CD4-positive, alpha-beta T cell (primary cell): Measurements from ENCODE around the gene GPR149. TPM values are rescaled to one million over a fixed set of nuclear protein-coding genes. Genes with fewer than 3 reads are reported as not detected.

Source experiments
- ATAC-seq: fragments of 200-7000 bp; cut with Tn5 transposase; one replicate; pipeline ENCODE4 v1.10.0; 2022; ENCODE audit warnings: mild to moderate bottlenecking; ENCODE audit not compliant: poor library complexity
- CTCF ChIA-PET: fragments of 350-600 bp; sonication (Branson Sonifier 250); formaldehyde crosslinking; loops from one replicate; lab custom pipeline; 2021; ENCODE audit warnings: antibody characterized with exemption, inconsistent platforms; lab: Charles Lee
- POLR2A ChIA-PET: fragments of 350-600 bp; sonication (Branson Sonifier 250); formaldehyde crosslinking; loops from one replicate; lab custom pipeline; 2021; ENCODE audit warnings: antibody characterized with exemption, inconsistent platforms; lab: Charles Lee
- DNase-seq, 14 experiments: peaks; one replicate each; pipeline ENCODE4 v3.0.0-alpha.2; 2013 to 2020; ENCODE audit warnings: mixed read lengths in 2 of 14
- H3K27ac ChIP-seq, 2 donors: one replicate each; pipeline versions ENCODE4 v1.5.1 to v1.7.0; 2013; ENCODE audit warnings: low read length in 2 of 2, low read depth in 1 of 2, mild to moderate bottlenecking in 1 of 2
- H3K27me3 ChIP-seq, 2 experiments: 1 replicate in 1 of 2; 2 replicates in 1 of 2; pipeline versions ENCODE4 v1.6.1 to v1.7.0; 2013; ENCODE audit warnings: low read length in 2 of 2, control low read depth in 1 of 2, mild to moderate bottlenecking in 1 of 2, moderate library complexity in 1 of 2; ENCODE audit not compliant: insufficient read depth in 2 of 2, control insufficient read depth in 1 of 2
- H3K36me3 ChIP-seq: one replicate; pipeline ENCODE4 v1.6.1; 2013; ENCODE audit warnings: low read length, control low read depth; ENCODE audit not compliant: insufficient read depth
- H3K4me1 ChIP-seq: one replicate; pipeline ENCODE4 v1.6.1; 2013; ENCODE audit warnings: low read length, control low read depth; ENCODE audit not compliant: insufficient read depth
- H3K4me3 ChIP-seq: one replicate; pipeline ENCODE4 v1.5.1; 2013; ENCODE audit warnings: mild to moderate bottlenecking, low read length, moderate library complexity
- H3K9me3 ChIP-seq, 2 experiments: 1 replicate in 1 of 2; 2 replicates in 1 of 2; pipeline versions ENCODE4 v1.6.1 to v1.7.0; 2013; ENCODE audit warnings: low read length in 2 of 2, mild to moderate bottlenecking in 2 of 2, control low read depth in 1 of 2, moderate library complexity in 1 of 2; ENCODE audit not compliant: control insufficient read depth in 1 of 2, insufficient read depth in 1 of 2
- H3K27ac Mint-ChIP-seq: one replicate; pipeline ENCODE4 v1.8.0; 2020; ENCODE audit warnings: mixed read lengths
- H3K27me3 Mint-ChIP-seq: one replicate; pipeline ENCODE4 v1.8.0; 2021; ENCODE audit warnings: mixed read lengths
- H3K36me3 Mint-ChIP-seq: one replicate; pipeline ENCODE4 v1.8.0; 2021; ENCODE audit warnings: low read depth, mixed read lengths
- H3K4me1 Mint-ChIP-seq: one replicate; pipeline ENCODE4 v1.8.0; 2021; ENCODE audit warnings: low read depth, mixed read lengths
- H3K4me3 Mint-ChIP-seq: one replicate; pipeline ENCODE4 v1.8.0; 2020; ENCODE audit warnings: mild to moderate bottlenecking, mixed read lengths
- H3K9me3 Mint-ChIP-seq: one replicate; pipeline ENCODE4 v1.8.0; 2020; ENCODE audit warnings: mixed read lengths
- intact Hi-C, 2 experiments: fragments of 100-400 bp; cut with DNase I in 1 of 2; cut with micrococcal nuclease in 1 of 2; formaldehyde crosslinking; loops; one replicate each; pipeline versions ENCODE4 v1.15.1 to v1.9.0; 2023 to 2025; cut with DNase I, micrococcal nuclease
- total RNA-seq, 174 experiments: library from RNA in 2 of 174; stranded (reverse) in 2 of 174; gene quantifications; one replicate each; pipeline ENCODE4 v1.2.3 and lab custom pipeline; 2021 to 2026
- TF ChIP-seq, protein P1 (sequence below): fragments of 200-600 bp; IDR thresholded peaks from one replicate; pipeline ENCODE4 v1.8.0; 2022; ENCODE audit warnings: antibody characterized with exemption, mild to moderate bottlenecking

Gene GPR149
- total RNA-seq, 2 experiments from 2014 or later: not detected

DNA sequence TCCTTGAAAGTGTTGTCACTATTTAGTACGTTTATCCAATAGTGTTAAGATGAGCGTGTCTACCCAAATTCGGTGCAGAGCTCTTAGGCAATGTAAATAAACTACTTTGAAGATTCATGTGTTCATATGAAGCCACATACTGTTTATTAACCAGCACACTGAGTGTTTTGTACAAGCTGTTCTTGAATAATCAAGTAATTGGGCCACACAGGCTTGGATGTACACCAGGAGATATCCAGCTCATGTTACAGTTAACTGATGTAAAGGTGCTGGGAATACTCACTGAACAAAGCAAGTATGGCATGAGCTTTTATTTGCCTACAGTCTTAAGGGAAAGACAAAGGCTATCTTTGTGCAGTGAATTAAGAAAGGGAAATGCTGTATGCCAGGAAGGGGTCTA lies 105.1 kb downstream of the GPR149 start:
- H3K27ac Mint-ChIP-seq: peak overlapping the region; percentile 99
- Histone ChIP-seq H3K4me3 (peak overlapping the region; percentile 84), H3K27ac (peak overlapping the region; percentile 96 to 97), H3K4me1 (peaks cover 31% of the 10 kb centered on the region), H3K27me3 (no peaks in the 10 kb centered on the region), H3K36me3 (no peaks in the 10 kb centered on the region), H3K9me3 (no peaks in the 10 kb centered on the region)
- peaks cover 16% of the 10 kb centered on the region for H3K4me1 Mint-ChIP-seq
- H3K27me3 Mint-ChIP-seq: no peaks in the 10 kb centered on the region
- ATAC-seq (no peak), DNase-seq (no peak)
- TF ChIP-seq, protein P1, sequence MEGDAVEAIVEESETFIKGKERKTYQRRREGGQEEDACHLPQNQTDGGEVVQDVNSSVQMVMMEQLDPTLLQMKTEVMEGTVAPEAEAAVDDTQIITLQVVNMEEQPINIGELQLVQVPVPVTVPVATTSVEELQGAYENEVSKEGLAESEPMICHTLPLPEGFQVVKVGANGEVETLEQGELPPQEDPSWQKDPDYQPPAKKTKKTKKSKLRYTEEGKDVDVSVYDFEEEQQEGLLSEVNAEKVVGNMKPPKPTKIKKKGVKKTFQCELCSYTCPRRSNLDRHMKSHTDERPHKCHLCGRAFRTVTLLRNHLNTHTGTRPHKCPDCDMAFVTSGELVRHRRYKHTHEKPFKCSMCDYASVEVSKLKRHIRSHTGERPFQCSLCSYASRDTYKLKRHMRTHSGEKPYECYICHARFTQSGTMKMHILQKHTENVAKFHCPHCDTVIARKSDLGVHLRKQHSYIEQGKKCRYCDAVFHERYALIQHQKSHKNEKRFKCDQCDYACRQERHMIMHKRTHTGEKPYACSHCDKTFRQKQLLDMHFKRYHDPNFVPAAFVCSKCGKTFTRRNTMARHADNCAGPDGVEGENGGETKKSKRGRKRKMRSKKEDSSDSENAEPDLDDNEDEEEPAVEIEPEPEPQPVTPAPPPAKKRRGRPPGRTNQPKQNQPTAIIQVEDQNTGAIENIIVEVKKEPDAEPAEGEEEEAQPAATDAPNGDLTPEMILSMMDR: no peak
- peaks cover 28% of the 10 kb centered on the region for H3K36me3 Mint-ChIP-seq
- intact Hi-C loops: loop anchor here (1.0 to 5.0 kb wide), 6 partner anchors 698 to 1547 kb away; partner anchors contain the start of genes GMPS (in 2 of the 2), RAP2B (in 2 of the 2) and SLC33A1 (in 2 of the 2)
- POLR2A ChIA-PET: interaction anchor here (1.1 to 1.9 kb wide), 2 partner anchors 11 to 1164 kb away, joined by 6 to 9 read pairs; no protein-coding TSS in a partner anchor
- H3K4me3 Mint-ChIP-seq: peak overlapping the region; percentile 96
- CTCF ChIA-PET: interaction anchor here (1.4 kb wide), 1 partner anchor 11 kb away, joined by 4 read pairs; no protein-coding TSS in a partner anchor
- no peaks in the 10 kb centered on the region for H3K9me3 Mint-ChIP-seq

DNA sequence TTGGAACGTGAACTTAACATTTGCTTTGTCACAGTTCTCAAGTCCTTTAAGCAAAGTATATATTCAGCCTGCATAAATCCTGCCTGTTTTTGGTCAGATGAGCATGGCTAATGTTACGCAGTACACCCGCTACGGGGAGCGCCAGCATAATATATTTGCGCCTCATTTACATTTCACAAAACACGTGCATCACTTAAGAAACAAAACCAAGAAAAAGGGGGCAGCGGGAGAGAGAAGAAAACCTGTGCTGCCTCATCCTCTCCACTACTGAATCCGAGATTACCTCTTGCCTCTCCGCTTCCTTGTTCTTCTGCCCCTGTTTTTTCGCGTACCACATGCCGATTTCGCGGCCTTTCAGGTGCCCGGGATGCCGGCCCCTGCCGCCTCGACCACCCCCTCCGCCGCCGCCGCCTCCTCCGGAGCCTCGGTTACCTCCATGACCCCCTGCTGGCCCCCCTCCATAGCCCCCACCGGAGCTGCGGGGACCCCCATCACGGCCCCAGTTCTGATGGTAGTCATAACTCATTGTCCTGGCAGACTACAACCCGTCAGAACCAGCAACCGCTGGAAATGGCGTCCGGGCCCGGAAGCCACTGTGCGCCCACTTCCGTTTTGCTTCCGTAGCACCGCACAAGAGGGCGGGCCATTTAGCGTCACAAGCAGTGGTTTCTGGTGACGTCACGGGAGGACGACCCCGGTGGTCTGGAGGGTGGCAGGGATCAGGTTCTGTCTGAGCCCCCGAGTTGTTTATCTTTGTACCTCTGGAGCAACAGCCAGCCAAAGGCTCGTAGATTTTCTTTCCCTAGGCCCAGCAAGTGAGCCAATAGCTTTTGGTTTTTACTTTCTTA lies 105.9 kb downstream of the GPR149 start, which contains the start of gene DHX36:
Gene DHX36, minus strand, starts transcription at position 597 of the 848 bp plus-strand sequence. Its CDS starts 71 bp downstream, at position 526.
- ATAC-seq (peak; percentile 89), DNase-seq (peak; percentile 77 to 95 (median 86))
- H3K27ac Mint-ChIP-seq: peak within 1 kb of the TSS; percentile 99
- peak within 1 kb of the TSS; percentile 96 for H3K4me3 Mint-ChIP-seq
- no peaks in the 10 kb centered on the region for H3K27me3 Mint-ChIP-seq
- intact Hi-C loops: loop anchor here (1.0 to 5.0 kb wide), 6 partner anchors 697 to 1548 kb away; partner anchors contain the start of genes GMPS (in 2 of the 2), RAP2B (in 2 of the 2) and SLC33A1 (in 2 of the 2)
- Histone ChIP-seq H3K36me3 (no peaks in the 10 kb centered on the region), H3K9me3 (no peaks in the 10 kb centered on the region), H3K4me3 (peak within 1 kb of the TSS; percentile 84), H3K27ac (peak within 1 kb of the TSS; percentile 96 to 97), H3K4me1 (peaks cover 39% of the 10 kb centered on the region), H3K27me3 (no peaks in the 10 kb centered on the region)
- ChIA-PET POLR2A (interaction anchor here (1.1 to 1.9 kb wide), 2 partner anchors 10 to 1163 kb away, joined by 6 to 9 read pairs; no protein-coding TSS in a partner anchor), CTCF (interaction anchor here (1.4 kb wide), 1 partner anchor 11 kb away, joined by 4 read pairs; no protein-coding TSS in a partner anchor)
- H3K4me1 Mint-ChIP-seq: peaks cover 16% of the 10 kb centered on the region
- no peaks in the 10 kb centered on the region for H3K9me3 Mint-ChIP-seq
- TF ChIP-seq, protein P1: no peak
- peaks cover 28% of the 10 kb centered on the region for H3K36me3 Mint-ChIP-seq

DNA sequence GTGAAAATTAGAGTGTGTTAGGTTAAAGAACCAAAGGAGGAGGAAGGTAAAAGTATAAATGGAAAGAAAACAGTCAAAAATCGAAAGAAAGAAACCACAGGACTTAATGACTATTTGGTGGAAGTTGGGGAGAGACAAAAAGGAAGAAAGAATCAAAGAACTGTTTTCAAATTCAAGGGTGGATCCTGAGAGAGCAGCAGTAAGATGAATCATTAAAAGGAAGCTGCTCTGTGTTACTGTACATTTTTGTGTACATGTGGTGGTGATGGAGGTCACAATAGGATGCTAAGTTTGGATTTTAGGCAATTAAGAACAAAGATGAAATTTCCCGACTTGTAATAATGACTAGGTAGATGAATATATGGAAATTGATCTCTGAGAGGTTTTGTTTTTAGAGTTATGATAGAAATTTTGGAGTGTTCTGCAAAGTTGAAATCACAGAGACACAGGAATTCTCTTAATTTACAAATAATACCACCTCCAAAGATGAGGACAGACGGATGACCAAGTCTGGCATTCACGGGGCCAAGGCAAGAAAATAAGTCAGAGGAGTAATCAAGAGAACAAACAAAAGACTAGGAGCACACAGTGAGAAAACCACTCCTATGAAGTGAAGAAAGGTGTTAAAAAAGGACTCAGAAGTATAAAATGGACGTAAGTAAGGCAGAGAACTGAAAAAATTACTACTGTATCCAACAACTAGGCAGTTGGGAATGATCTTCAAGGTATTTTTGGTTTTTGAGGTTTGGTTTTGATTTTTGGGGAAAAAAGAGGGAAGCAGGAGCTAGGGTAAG lies 112.8 kb downstream of the GPR149 start:
- H3K36me3 ChIP-seq: peaks cover 29% of the 10 kb centered on the region
- Mint-ChIP-seq H3K36me3 (peaks cover 71% of the 10 kb centered on the region), H3K4me3 (peak overlapping the region; percentile 23), H3K27me3 (no peaks in the 10 kb centered on the region), H3K4me1 (peaks cover 17% of the 10 kb centered on the region), H3K9me3 (no peaks in the 10 kb centered on the region), H3K27ac (no peak overlapping the region)
- H3K4me1 ChIP-seq: peaks cover 27% of the 10 kb centered on the region
- CTCF ChIA-PET: interaction anchor here (0.6 kb wide), 1 partner anchor 1727 kb away, joined by 3 read pairs; no protein-coding TSS in a partner anchor
- no peaks in the 10 kb centered on the region for H3K27me3 ChIP-seq
- DNase-seq (no peak), ATAC-seq (no peak)
- H3K27ac ChIP-seq: no peak overlapping the region
- H3K4me3 ChIP-seq: no peak overlapping the region
- POLR2A ChIA-PET: no interaction called here
- no peaks in the 10 kb centered on the region for H3K9me3 ChIP-seq
- intact Hi-C loops: no loop called here
- TF ChIP-seq, protein P1: no peak
